H1 (cell line): Measurements from ENCODE around the gene CAMTA1. TPM values are rescaled to one million over a fixed set of nuclear protein-coding genes. Genes with fewer than 3 reads are reported as not detected.

Experiments
- CTCF ChIA-PET: fragments of 300-600 bp; sonication (Branson Sonifier 250); formaldehyde crosslinking; loops from one replicate; lab custom pipeline; 2021; ENCODE audit not compliant: partially characterized antibody; lab: Charles Lee
- POLR2A ChIA-PET: fragments of 300-600 bp; sonication (Branson Sonifier 250); formaldehyde crosslinking; loops from one replicate; lab custom pipeline; 2021; ENCODE audit warnings: inconsistent platforms; ENCODE audit not compliant: partially characterized antibody; lab: Charles Lee
- DNase-seq, 2 experiments: peaks; one replicate each; pipeline versions ENCODE4 v3.0.0 to v3.0.0-alpha.2; 2010 to 2022; ENCODE audit warnings: low spot score in 2 of 2, low read depth in 1 of 2, mixed read lengths in 1 of 2
- FAIRE-seq: peaks from 2 replicates; lab custom pipeline; 2011; peaks lifted over from hg19 to GRCh38; lab: Jason Lieb, UNC
- H2AFZ ChIP-seq: 2 replicates; pipeline ENCODE4 v1.8.1; 2012; ENCODE audit warnings: low read length, inconsistent platforms
- H2AK5ac ChIP-seq: 2 replicates; pipeline ENCODE4 v1.6.1; 2013; ENCODE audit warnings: low read depth, low read length
- H2BK120ac ChIP-seq: replicated peaks from 2 replicates; pipeline ENCODE3; 2013; ENCODE audit warnings: low read depth, low read length, inconsistent platforms
- H2BK12ac ChIP-seq: 2 replicates; pipeline ENCODE4 v1.6.1; 2013; ENCODE audit warnings: low read depth, low read length
- H2BK15ac ChIP-seq: 2 replicates; pipeline ENCODE4 v1.6.1; 2013; ENCODE audit warnings: low read length
- H2BK20ac ChIP-seq: 2 replicates; pipeline ENCODE4 v1.6.1; 2013; ENCODE audit warnings: low read length
- H2BK5ac ChIP-seq: 2 replicates; pipeline ENCODE4 v1.6.1; 2013; ENCODE audit warnings: low read depth, low read length
- H3K14ac ChIP-seq: 2 replicates; pipeline ENCODE4 v1.6.1; 2013; ENCODE audit warnings: inconsistent platforms; ENCODE audit not compliant: insufficient read length
- H3K18ac ChIP-seq: 2 replicates; pipeline ENCODE4 v1.6.1; 2013; ENCODE audit warnings: low read length; ENCODE audit errors: extremely low read depth
- H3K23ac ChIP-seq: 2 replicates; pipeline ENCODE4 v1.6.1; 2013; ENCODE audit warnings: inconsistent platforms; ENCODE audit not compliant: insufficient read length
- H3K23me2 ChIP-seq: 2 replicates; pipeline ENCODE4 v1.6.1; 2013; ENCODE audit warnings: low read depth, low read length
- H3K27ac ChIP-seq: 2 replicates; pipeline ENCODE4 v1.6.1; 2011; ENCODE audit warnings: low read depth, low read length, inconsistent platforms
- H3K27me3 ChIP-seq, 4 experiments: replicated peaks in 1 of 4; 1 replicate in 1 of 4; 2 replicates in 3 of 4; pipeline versions ENCODE4 v1.6.1 to v1.8.1; 2011 to 2013; ENCODE audit warnings: low read length in 3 of 4, mild to moderate bottlenecking in 3 of 4, inconsistent platforms in 2 of 4, mixed read lengths in 2 of 4, moderate library complexity in 1 of 4; ENCODE audit not compliant: control insufficient read depth in 3 of 4, insufficient read depth in 3 of 4; ENCODE audit errors: extremely low read depth in 1 of 4
- H3K36me3 ChIP-seq, 4 experiments: 2 replicates each; pipeline versions ENCODE4 v1.6.1 to v1.8.1; 2011 to 2013; ENCODE audit warnings: mild to moderate bottlenecking in 4 of 4, low read length in 3 of 4, moderate library complexity in 2 of 4, control low read depth in 1 of 4, inconsistent platforms in 1 of 4; ENCODE audit not compliant: insufficient read depth in 4 of 4, control insufficient read depth in 2 of 4
- H3K4ac ChIP-seq: replicated peaks from 2 replicates; pipeline ENCODE3; 2013; ENCODE audit warnings: low read length, low read depth, mixed read lengths, inconsistent platforms; ENCODE audit not compliant: insufficient read length
- H3K4me1 ChIP-seq, 4 experiments: replicated peaks in 1 of 4; 1 replicate in 1 of 4; 2 replicates in 3 of 4; pipeline versions ENCODE4 v1.6.1 to v1.8.1; 2011 to 2013; ENCODE audit warnings: low read length in 3 of 4, inconsistent platforms in 2 of 4, mixed read lengths in 1 of 4; ENCODE audit not compliant: insufficient read depth in 4 of 4, control insufficient read depth in 3 of 4
- H3K4me2 ChIP-seq, 2 experiments: 2 replicates each; pipeline versions ENCODE4 v1.6.1 to v1.8.1; 2011 to 2013; ENCODE audit warnings: low read depth in 2 of 2, low read length in 2 of 2, control low read depth in 1 of 2, inconsistent platforms in 1 of 2, mild to moderate bottlenecking in 1 of 2; ENCODE audit not compliant: insufficient read depth in 1 of 2
- H3K4me3 ChIP-seq, 4 experiments: fragments of 200-600, 300-600 bp in 1 of 4; sonication (generic), shearing (Covaris generic), sonication (Bioruptor Twin) in 1 of 4; 2 replicates each; pipeline versions ENCODE4 v1.5.1 to v1.8.1; 2011 to 2016; ENCODE audit warnings: low read length in 4 of 4, low read depth in 3 of 4, control low read depth in 2 of 4, inconsistent platforms in 2 of 4, mild to moderate bottlenecking in 2 of 4, mixed read lengths in 1 of 4, moderate library complexity in 1 of 4; ENCODE audit not compliant: insufficient read depth in 2 of 4; ENCODE audit errors: extremely low read depth in 1 of 4
- H3K56ac ChIP-seq: replicated peaks from 2 replicates; pipeline ENCODE3; 2013; ENCODE audit warnings: low read depth, mild to moderate bottlenecking, mixed read lengths, low read length, inconsistent platforms; ENCODE audit not compliant: insufficient read length
- H3K79me1 ChIP-seq: 2 replicates; pipeline ENCODE4 v1.6.1; 2013; ENCODE audit warnings: low read depth, low read length, control low read depth
- H3K79me2 ChIP-seq, 2 experiments: 2 replicates each; pipeline versions ENCODE4 v1.6.1 to v1.8.1; 2012 to 2013; ENCODE audit warnings: low read length in 2 of 2, mild to moderate bottlenecking in 2 of 2, inconsistent platforms in 1 of 2; ENCODE audit not compliant: insufficient read depth in 2 of 2, control insufficient read depth in 1 of 2
- H3K9ac ChIP-seq, 4 experiments: replicated peaks in 1 of 4; 1 replicate in 1 of 4; 2 replicates in 3 of 4; pipeline versions ENCODE4 v1.6.1 to v1.8.1; 2011 to 2013; ENCODE audit warnings: low read depth in 3 of 4, low read length in 3 of 4, control low read depth in 2 of 4, mild to moderate bottlenecking in 2 of 4, moderate library complexity in 2 of 4, inconsistent platforms in 1 of 4; ENCODE audit errors: extremely low read depth in 1 of 4
- H3K9me3 ChIP-seq, 2 experiments: 2 replicates each; pipeline versions ENCODE4 v1.6.1 to v1.8.1; 2012 to 2013; ENCODE audit warnings: mild to moderate bottlenecking in 2 of 2, moderate library complexity in 2 of 2, control low read depth in 1 of 2, inconsistent platforms in 1 of 2, low read depth in 1 of 2, low read length in 1 of 2, mixed read lengths in 1 of 2; ENCODE audit not compliant: insufficient read depth in 2 of 2
- H4K20me1 ChIP-seq, 2 experiments: replicated peaks in 1 of 2; 2 replicates each; pipeline versions ENCODE3 to v1.8.1; 2011 to 2013; ENCODE audit warnings: inconsistent platforms in 2 of 2, low read length in 2 of 2, mild to moderate bottlenecking in 1 of 2; ENCODE audit not compliant: insufficient read depth in 2 of 2, control insufficient read depth in 1 of 2
- H4K5ac ChIP-seq: 2 replicates; pipeline ENCODE4 v1.6.1; 2013; ENCODE audit warnings: low read length, low read depth, mixed read lengths, inconsistent platforms; ENCODE audit not compliant: insufficient read length
- H4K8ac ChIP-seq: 2 replicates; pipeline ENCODE4 v1.8.0; 2013; ENCODE audit warnings: mild to moderate bottlenecking, moderate library complexity, low read length, inconsistent platforms; ENCODE audit not compliant: insufficient read depth; ENCODE audit errors: extremely low read depth
- H4K91ac ChIP-seq: replicated peaks from 2 replicates; pipeline ENCODE3; 2013; ENCODE audit warnings: low read length, mixed read lengths, inconsistent platforms; ENCODE audit not compliant: insufficient read length
- ASH2L ChIP-seq: fragments of 200-600, 300-600 bp; sonication (generic); IDR thresholded peaks from one replicate; pipeline ENCODE4 v1.7.1; 2017; ENCODE audit warnings: low read length
- EGR1 ChIP-seq: IDR thresholded peaks from 2 replicates; pipeline ENCODE4 v1.6.1; 2011; ENCODE audit warnings: low read depth, low read length, borderline replicate concordance
- GABPA ChIP-seq: IDR thresholded peaks from 2 replicates; pipeline ENCODE4 v1.6.1; 2011; ENCODE audit warnings: mild to moderate bottlenecking, low read length, moderate library complexity, borderline replicate concordance; ENCODE audit not compliant: insufficient read depth
- GTF2F1 ChIP-seq: IDR thresholded peaks from 2 replicates; pipeline ENCODE4 v1.6.1; 2012; ENCODE audit warnings: low read depth, low read length, improper control_type of control experiment, borderline replicate concordance
- HDAC2 ChIP-seq, 2 experiments: fragments of 300-600 bp in 1 of 2; sonication (generic) in 1 of 2; IDR thresholded peaks; 2 replicates each; pipeline ENCODE4 v1.6.1; 2011 to 2012; ENCODE audit warnings: low read depth in 2 of 2, low read length in 2 of 2, mild to moderate bottlenecking in 2 of 2, moderate library complexity in 2 of 2, borderline replicate concordance in 1 of 2, inconsistent platforms in 1 of 2
- JUN ChIP-seq: IDR thresholded peaks from 2 replicates; pipeline ENCODE4 v1.6.1; 2011; ENCODE audit warnings: low read depth, mild to moderate bottlenecking, improper control_type of control experiment, low read length
- NRF1 ChIP-seq: IDR thresholded peaks from 2 replicates; pipeline ENCODE4 v1.6.1; 2011; ENCODE audit warnings: mild to moderate bottlenecking, low read depth, low read length, improper control_type of control experiment
- POLR2AphosphoS5 ChIP-seq: IDR thresholded peaks from 2 replicates; pipeline ENCODE4 v1.6.1; 2011; ENCODE audit warnings: low read depth, low read length
- POU5F1 ChIP-seq: IDR thresholded peaks from 2 replicates; pipeline ENCODE4 v1.6.1; 2011; ENCODE audit warnings: low read depth, mild to moderate bottlenecking, low read length, moderate library complexity
- TAF7 ChIP-seq: optimal IDR thresholded peaks from 2 replicates; pipeline ENCODE3; 2011; ENCODE audit warnings: low read depth, mild to moderate bottlenecking, inconsistent platforms, low read length, moderate library complexity, borderline replicate concordance
- TCF12 ChIP-seq: IDR thresholded peaks from 2 replicates; pipeline ENCODE4 v1.6.1; 2011; ENCODE audit warnings: low read depth, mild to moderate bottlenecking, low read length
- YY1 ChIP-seq: IDR thresholded peaks from 2 replicates; pipeline ENCODE4 v1.6.1; 2011; ENCODE audit warnings: low read depth, mild to moderate bottlenecking, low read length
- ZNF274 ChIP-seq: IDR thresholded peaks from 2 replicates; pipeline ENCODE4 v1.7.0; 2012; ENCODE audit warnings: low read length, borderline replicate concordance; ENCODE audit errors: extremely low read depth
- WGBS, 2 experiments: shearing (Covaris generic) in 1 of 2; methylation state at CpG; one replicate each; pipeline versions ENCODE4 v1.1.6 to v1.1.7; 2013 to 2015; ENCODE audit warnings: low lambda C conversion rate in 2 of 2, mixed read lengths in 2 of 2, inconsistent platforms in 1 of 2, low coverage in 1 of 2, missing lambda C conversion rate in 1 of 2; ENCODE audit not compliant: insufficient replicate concordance in 2 of 2, insufficient coverage in 1 of 2, insufficient read length in 1 of 2; ENCODE audit errors: extremely low coverage in 1 of 2, missing lambda C conversion rate in 1 of 2; 5-methylcytosine and 5-hydroxymethylcytosine counted together
- polyA plus RNA-seq, 7 experiments: library from polyadenylated mRNA; depleted of rRNA in 3 of 7; stranded (reverse) in 5 of 7; unstranded in 2 of 7; fragments of >200 nt in 5 of 7; fragments of 200-250 nt in 2 of 7; gene quantifications; 1 replicate in 5 of 7; 2 replicates in 1 of 7; 4 replicates in 1 of 7; pipeline versions ENCODE4 v1.2.1 to v1.2.3, GENCODE V29; 2011 to 2013; ENCODE audit warnings: missing spikeins in 2 of 7, mixed read lengths in 2 of 7
- total RNA-seq: library from RNA; stranded (reverse); fragmentation: NEBNext Ultra II Directional; extraction: Animal tissue kit (Norgen Biotek cat#: 25700); gene quantifications from 2 replicates; pipeline ENCODE4 v1.2.1, GENCODE V29; 2021

CAMTA1 gene
- total and polyA plus RNA-seq, 2 of the 8 experiments (the other 6 are each of a cell fraction or from before 2014, with no cell fraction given), result 65.0 to 119 TPM

DNA sequence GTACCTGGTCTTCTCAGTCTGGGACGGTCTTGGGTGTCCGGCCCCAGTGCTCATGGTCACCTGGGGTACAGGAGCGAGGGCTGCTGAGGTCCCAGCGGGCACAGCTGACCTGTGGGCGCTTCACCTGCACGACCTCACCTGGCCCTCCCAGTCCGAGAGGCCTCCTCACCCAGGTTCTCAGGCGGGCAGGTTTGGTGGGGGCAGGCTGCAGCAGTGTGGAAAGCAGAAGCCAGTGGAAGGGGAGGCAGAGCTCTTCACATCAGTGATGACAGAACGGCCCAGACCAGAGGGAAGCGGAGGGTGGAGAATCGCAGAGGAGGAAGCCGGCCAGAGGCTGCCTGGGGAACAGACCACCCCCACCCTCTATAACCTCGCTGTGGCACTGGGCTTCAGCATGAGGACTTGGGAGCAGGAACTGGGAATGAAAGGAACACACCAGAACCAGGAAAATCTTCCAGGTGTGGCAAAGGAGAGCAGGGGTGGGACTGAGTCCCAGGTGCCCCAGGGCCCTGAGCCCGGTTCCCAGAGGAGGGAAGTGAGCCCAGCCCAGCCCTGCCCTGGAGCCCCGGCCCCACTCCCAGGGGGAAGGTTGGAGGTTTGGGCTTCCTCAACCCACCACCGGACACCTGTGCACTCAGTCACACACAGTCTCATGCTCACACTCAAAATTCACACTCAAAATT is 720.7 kb downstream of the CAMTA1 start:
- Histone ChIP-seq H2AFZ (no peak overlapping the region), H2BK12ac (no peak overlapping the region), H2AK5ac (no peak overlapping the region), H4K5ac (no peak overlapping the region), H3K9ac (no peak overlapping the region), H4K8ac (no peak overlapping the region), H4K20me1 (peaks cover 0 to 1% of the 10 kb centered on the region in 2 experiments), H3K27me3 (no peaks in the 10 kb centered on the region), H3K18ac (no peak overlapping the region), H4K91ac (no peak overlapping the region), H2BK15ac (no peak overlapping the region), H3K79me2 (no peaks in the 10 kb centered on the region), H2BK5ac (no peak overlapping the region), H3K27ac (no peak overlapping the region), H3K4ac (no peak overlapping the region), H2BK120ac (no peak overlapping the region), H3K79me1 (no peaks in the 10 kb centered on the region), H3K23ac (no peak overlapping the region), H3K56ac (no peak overlapping the region), H3K4me1 (peaks cover 0 to 9% (median 5%) of the 10 kb centered on the region in 4 experiments; a peak in 5 of 7 replicates), H3K23me2 (peaks cover 8% of the 10 kb centered on the region; the same call in 1 of the 2 replicates), H3K4me2 (no peak overlapping the region), H3K9me3 (no peaks in the 10 kb centered on the region), H3K14ac (no peak overlapping the region), H3K36me3 (no peaks in the 10 kb centered on the region), H3K4me3 (no peak overlapping the region), H2BK20ac (no peak overlapping the region)
- DNase-seq, result no peak
- FAIRE-seq, result no peak
- WGBS, 2 experiments, result 87% methylated on average over 16 of the region's 16 CpGs; no CpG with 5 or more reads in 1 of the 2 experiments
- ChIA-PET POLR2A (no interaction called here), CTCF (interaction anchor here (1.3 kb wide), 1 partner anchor 52 kb away, joined by 3 read pairs; no protein-coding TSS in a partner anchor)
- TF ChIP-seq ZNF274, result no peak
- no peak for TF ChIP-seq GABPA
- no peak for TF ChIP-seq EGR1
- TF ChIP-seq JUN, result no peak
- no peak for TF ChIP-seq TCF12
- no peak for TF ChIP-seq NRF1
- TF ChIP-seq TAF7, result no peak
- TF ChIP-seq GTF2F1, result no peak
- TF ChIP-seq POU5F1, result no peak
- no peak for TF ChIP-seq YY1
- no peak for TF ChIP-seq HDAC2 (IDR thresholded peaks at IDR 0.05; ENCODE audit: borderline replicate concordance in 1 of 2, low read depth in 2 of 2, low read length in 2 of 2)
- TF ChIP-seq POLR2AphosphoS5, result no peak
- TF ChIP-seq ASH2L, result no peak
